ENCODE measurements around the gene ARTN.

DNA sequence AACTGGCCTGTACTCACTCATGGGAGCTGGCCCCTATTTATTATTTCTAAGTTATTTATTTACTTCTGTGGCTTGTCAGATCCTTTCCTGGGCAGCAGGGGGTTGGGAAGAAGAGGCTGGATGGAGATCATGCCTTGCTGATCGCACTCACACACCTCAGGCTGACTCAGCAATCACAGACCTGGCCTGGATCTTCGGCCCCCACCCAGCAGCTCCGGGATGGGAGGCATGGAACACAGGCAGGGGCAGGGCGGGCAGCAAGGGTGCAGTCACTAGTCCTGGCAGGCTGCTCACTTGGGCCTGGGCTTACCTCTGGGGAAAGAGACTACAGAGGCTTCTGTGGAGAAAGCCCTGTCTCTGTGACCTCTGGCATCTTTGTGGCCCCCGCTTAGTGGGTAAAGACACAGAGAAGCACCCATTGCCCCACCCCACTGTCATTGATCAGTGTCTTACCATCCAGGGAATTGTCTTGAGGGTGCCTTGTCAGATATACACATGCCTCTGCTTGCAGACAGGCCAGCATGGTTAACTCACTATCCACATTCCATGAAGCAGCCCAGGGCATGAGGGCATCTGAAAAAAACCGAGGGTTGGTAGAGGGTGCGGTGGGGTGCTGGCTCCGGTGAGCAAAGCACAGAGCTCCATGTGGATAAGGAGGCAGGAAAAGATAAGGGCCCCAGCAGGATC lies 3.7 kb downstream of the ARTN start:
- TF ChIP-seq, protein P1, sequence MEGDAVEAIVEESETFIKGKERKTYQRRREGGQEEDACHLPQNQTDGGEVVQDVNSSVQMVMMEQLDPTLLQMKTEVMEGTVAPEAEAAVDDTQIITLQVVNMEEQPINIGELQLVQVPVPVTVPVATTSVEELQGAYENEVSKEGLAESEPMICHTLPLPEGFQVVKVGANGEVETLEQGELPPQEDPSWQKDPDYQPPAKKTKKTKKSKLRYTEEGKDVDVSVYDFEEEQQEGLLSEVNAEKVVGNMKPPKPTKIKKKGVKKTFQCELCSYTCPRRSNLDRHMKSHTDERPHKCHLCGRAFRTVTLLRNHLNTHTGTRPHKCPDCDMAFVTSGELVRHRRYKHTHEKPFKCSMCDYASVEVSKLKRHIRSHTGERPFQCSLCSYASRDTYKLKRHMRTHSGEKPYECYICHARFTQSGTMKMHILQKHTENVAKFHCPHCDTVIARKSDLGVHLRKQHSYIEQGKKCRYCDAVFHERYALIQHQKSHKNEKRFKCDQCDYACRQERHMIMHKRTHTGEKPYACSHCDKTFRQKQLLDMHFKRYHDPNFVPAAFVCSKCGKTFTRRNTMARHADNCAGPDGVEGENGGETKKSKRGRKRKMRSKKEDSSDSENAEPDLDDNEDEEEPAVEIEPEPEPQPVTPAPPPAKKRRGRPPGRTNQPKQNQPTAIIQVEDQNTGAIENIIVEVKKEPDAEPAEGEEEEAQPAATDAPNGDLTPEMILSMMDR (conservative IDR thresholded peaks at IDR 0.05): no peak
- TF ChIP-seq EZH2 (IDR thresholded peaks at IDR 0.05; ENCODE audit: low read depth): no peak
